ENCODE measurements around the gene SMAP2. TPM values are rescaled to one million over a fixed set of nuclear protein-coding genes. Genes with fewer than 3 reads are reported as not detected.
A peak's percentile ranks its signal among the peaks of the same experiment; 100 is the strongest.

Gene SMAP2
- total and polyA plus RNA-seq, 8 donors, result 7.2 to 26.1 (median 12.3) TPM

GRCh38 chr1:40449684-40450494, 76.4 kb downstream of the SMAP2 start, which contains the start of gene ZFP69B:
Gene ZFP69B, plus strand, starts transcription at chr1:40450476. Its CDS starts 486 bp downstream, at chr1:40450962.
- no peak for TF ChIP-seq CTCF (IDR thresholded peaks at IDR 0.05)
- peaks cover 0 to 3% (median 0%) of the 10 kb centered on the region in 3 donors for H3K4me1 ChIP-seq
- intact Hi-C loops (cut with DNase I), result no loop called here

GRCh38 chr1:40450495-40451237, 77.1 kb downstream of the SMAP2 start:
- no peaks in the 10 kb centered on the region for H3K36me3 ChIP-seq
- peak; percentile 19 to 50 (median 26) for ATAC-seq
- no peak for TF ChIP-seq CTCF (IDR thresholded peaks at IDR 0.05)
- peaks cover 0 to 3% (median 0%) of the 10 kb centered on the region in 3 donors for H3K4me1 ChIP-seq
- 16 to 23% methylated on average over 22 of the region's 22 CpGs for WGBS, 2 donors
- peak in 4 of 6 donors; percentile 38 to 65 (median 48) for DNase-seq
- H3K27ac ChIP-seq, result peak overlapping the region; percentile 30 to 68 (median 58)
- H3K9me3 ChIP-seq, result no peaks in the 10 kb centered on the region
- no peak for FAIRE-seq
- H3K4me3 ChIP-seq, result peak overlapping the region; percentile 57 to 78 (median 72)
- intact Hi-C loops (cut with DNase I), result no loop called here
- H3K27me3 ChIP-seq, result no peaks in the 10 kb centered on the region

More at GRCh38 chr1:40449684-40450494, 76.4 kb downstream of the SMAP2 start, which contains the start of gene ZFP69B:
- peak within 1 kb of the TSS; percentile 30 to 68 (median 58) for H3K27ac ChIP-seq
- ATAC-seq (peak; percentile 97 to 100 (median 100)), DNase-seq (peak; percentile 89 to 99 (median 93)), FAIRE-seq (no peak)
- H3K9me3 ChIP-seq, result no peaks in the 10 kb centered on the region
- peak within 1 kb of the TSS; percentile 57 to 78 (median 72) for H3K4me3 ChIP-seq
- no peaks in the 10 kb centered on the region for H3K27me3 ChIP-seq
- 0% methylated on average over 62 to 64 of the region's 64 CpGs for WGBS, 2 donors
- H3K36me3 ChIP-seq, result no peaks in the 10 kb centered on the region

GRCh38 chr1:40451238-40451585, 77.7 kb downstream of the SMAP2 start:
- no peak for ATAC-seq
- Histone ChIP-seq H3K27me3 (no peaks in the 10 kb centered on the region), H3K36me3 (no peaks in the 10 kb centered on the region), H3K27ac (no peak overlapping the region), H3K4me3 (peak overlapping the region in 1 of 4 donors; percentile 78), H3K4me1 (peaks cover 0 to 3% (median 0%) of the 10 kb centered on the region in 3 donors), H3K9me3 (no peaks in the 10 kb centered on the region)
- no peak for DNase-seq
- FAIRE-seq, result no peak
- intact Hi-C loops (cut with DNase I), result no loop called here
- WGBS, 2 donors, result 98 to 100% methylated on average over 1 of the region's 1 CpG
- no peak for TF ChIP-seq CTCF (IDR thresholded peaks at IDR 0.05)

- intact Hi-C loops (cut with DNase I), result no loop called here
- peaks cover 0 to 5% (median 2%) of the 10 kb centered on the region in 4 donors for H3K9me3 ChIP-seq
Observed at GRCh38 chr1:40454873-40455272, 81.3 kb downstream of the SMAP2 start.

More at GRCh38 chr1:40454873-40455272, 81.3 kb downstream of the SMAP2 start:
- FAIRE-seq, result no peak
- Histone ChIP-seq H3K4me3 (no peak overlapping the region), H3K27ac (no peak overlapping the region), H3K36me3 (peaks cover 0 to 19% (median 6%) of the 10 kb centered on the region in 3 donors), H3K4me1 (no peaks in the 10 kb centered on the region), H3K27me3 (no peaks in the 10 kb centered on the region)
- DNase-seq, result no peak
- no peak for TF ChIP-seq CTCF (IDR thresholded peaks at IDR 0.05)
- ATAC-seq, result no peak
- 38 to 100% methylated on average over 1 of the region's 1 CpG for WGBS, 2 donors
